ENCODE data around the gene DNAJB1. TPM values are rescaled to one million over a fixed set of nuclear protein-coding genes. Genes with fewer than 3 reads are reported as not detected.

Gene DNAJB1
- total and polyA plus RNA-seq, 2 experiments from 2014 or later: 43.2 to 53.3 TPM

DNA sequence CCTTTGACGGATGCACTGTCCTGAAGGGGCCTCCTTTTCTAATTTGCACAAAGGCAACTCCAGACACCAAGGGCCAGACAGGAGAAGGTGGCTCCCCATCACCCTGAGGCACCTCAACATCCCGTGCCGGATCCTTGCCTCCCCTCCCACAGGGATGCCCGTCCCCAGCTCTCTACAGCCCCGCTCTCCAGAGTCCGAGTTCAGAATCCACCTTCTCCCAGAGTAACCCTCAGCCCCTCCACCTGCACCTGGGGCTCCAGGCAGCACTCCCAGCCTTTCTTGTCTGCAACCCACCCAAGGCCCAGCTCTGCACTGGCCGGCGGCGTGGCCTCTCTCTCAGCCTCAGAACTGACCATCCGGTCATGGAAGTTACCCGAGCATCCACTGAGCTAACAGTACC, 48.9 kb upstream of the DNAJB1 start (continued):
- TF ChIP-seq, protein P1, sequence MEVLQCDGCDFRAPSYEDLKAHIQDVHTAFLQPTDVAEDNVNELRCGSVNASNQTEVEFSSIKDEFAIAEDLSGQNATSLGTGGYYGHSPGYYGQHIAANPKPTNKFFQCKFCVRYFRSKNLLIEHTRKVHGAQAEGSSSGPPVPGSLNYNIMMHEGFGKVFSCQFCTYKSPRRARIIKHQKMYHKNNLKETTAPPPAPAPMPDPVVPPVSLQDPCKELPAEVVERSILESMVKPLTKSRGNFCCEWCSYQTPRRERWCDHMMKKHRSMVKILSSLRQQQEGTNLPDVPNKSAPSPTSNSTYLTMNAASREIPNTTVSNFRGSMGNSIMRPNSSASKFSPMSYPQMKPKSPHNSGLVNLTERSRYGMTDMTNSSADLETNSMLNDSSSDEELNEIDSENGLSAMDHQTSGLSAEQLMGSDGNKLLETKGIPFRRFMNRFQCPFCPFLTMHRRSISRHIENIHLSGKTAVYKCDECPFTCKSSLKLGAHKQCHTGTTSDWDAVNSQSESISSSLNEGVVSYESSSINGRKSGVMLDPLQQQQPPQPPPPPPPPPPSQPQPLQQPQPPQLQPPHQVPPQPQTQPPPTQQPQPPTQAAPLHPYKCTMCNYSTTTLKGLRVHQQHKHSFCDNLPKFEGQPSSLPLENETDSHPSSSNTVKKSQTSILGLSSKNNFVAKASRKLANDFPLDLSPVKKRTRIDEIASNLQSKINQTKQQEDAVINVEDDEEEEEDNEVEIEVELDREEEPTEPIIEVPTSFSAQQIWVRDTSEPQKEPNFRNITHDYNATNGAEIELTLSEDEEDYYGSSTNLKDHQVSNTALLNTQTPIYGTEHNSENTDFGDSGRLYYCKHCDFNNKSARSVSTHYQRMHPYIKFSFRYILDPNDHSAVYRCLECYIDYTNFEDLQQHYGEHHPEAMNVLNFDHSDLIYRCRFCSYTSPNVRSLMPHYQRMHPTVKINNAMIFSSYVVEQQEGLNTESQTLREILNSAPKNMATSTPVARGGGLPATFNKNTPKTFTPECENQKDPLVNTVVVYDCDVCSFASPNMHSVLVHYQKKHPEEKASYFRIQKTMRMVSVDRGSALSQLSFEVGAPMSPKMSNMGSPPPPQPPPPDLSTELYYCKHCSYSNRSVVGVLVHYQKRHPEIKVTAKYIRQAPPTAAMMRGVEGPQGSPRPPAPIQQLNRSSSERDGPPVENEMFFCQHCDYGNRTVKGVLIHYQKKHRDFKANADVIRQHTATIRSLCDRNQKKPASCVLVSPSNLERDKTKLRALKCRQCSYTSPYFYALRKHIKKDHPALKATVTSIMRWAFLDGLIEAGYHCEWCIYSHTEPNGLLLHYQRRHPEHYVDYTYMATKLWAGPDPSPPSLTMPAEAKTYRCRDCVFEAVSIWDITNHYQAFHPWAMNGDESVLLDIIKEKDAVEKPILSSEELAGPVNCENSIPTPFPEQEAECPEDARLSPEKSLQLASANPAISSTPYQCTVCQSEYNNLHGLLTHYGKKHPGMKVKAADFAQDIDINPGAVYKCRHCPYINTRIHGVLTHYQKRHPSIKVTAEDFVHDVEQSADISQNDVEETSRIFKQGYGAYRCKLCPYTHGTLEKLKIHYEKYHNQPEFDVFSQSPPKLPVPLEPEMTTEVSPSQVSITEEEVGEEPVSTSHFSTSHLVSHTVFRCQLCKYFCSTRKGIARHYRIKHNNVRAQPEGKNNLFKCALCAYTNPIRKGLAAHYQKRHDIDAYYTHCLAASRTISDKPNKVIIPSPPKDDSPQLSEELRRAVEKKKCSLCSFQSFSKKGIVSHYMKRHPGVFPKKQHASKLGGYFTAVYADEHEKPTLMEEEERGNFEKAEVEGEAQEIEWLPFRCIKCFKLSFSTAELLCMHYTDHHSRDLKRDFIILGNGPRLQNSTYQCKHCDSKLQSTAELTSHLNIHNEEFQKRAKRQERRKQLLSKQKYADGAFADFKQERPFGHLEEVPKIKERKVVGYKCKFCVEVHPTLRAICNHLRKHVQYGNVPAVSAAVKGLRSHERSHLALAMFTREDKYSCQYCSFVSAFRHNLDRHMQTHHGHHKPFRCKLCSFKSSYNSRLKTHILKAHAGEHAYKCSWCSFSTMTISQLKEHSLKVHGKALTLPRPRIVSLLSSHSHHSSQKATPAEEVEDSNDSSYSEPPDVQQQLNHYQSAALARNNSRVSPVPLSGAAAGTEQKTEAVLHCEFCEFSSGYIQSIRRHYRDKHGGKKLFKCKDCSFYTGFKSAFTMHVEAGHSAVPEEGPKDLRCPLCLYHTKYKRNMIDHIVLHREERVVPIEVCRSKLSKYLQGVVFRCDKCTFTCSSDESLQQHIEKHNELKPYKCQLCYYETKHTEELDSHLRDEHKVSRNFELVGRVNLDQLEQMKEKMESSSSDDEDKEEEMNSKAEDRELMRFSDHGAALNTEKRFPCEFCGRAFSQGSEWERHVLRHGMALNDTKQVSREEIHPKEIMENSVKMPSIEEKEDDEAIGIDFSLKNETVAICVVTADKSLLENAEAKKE (CRISPR knock-in tag; IDR thresholded peaks at IDR 0.05): no peak

DNA sequence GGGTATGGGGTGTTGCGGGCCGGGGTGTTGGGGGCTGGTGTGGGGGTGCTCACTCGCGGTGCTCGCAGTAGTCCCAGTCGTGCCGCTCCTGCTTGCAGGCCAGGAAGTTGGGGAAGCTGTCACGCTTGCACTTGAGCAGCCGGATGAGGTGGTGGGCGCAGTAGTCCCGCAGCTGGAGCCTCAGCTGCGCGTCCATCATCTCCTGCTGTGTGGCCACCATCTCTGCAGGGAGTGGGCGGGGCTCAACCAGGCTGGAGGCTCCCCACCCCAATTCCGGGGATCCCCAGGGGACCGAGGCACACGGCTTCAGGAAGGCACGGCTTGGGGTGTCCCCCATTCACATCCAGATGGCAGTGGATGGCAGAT, 48.5 kb upstream of the DNAJB1 start:
- Histone ChIP-seq H3K4me1 (ENCODE audit: insufficient read depth) (peaks cover 26% of the 10 kb centered on the region), H3K27ac (ENCODE audit: low read depth) (no peak overlapping the region), H3K4me3 (no peak overlapping the region), H3K27me3 (ENCODE audit: insufficient read depth) (no peaks in the 10 kb centered on the region), H3K79me2 (replicated peaks; ENCODE audit: insufficient read depth) (peaks cover 23% of the 10 kb centered on the region), H2AFZ (no peak overlapping the region), H3K9me2 (ENCODE audit: insufficient read depth) (no peaks in the 10 kb centered on the region), H3F3A (replicated peaks; ENCODE audit: low read depth) (peaks cover 14% of the 10 kb centered on the region; the same call in 1 of the 2 replicates), H3K36me3 (ENCODE audit: insufficient read depth) (no peaks in the 10 kb centered on the region; the same call in 1 of the 2 replicates), H3K4me2 (no peak overlapping the region), H4K20me1 (replicated peaks; ENCODE audit: insufficient read depth) (peaks cover 3% of the 10 kb centered on the region)
- H3K27ac Mint-ChIP-seq: no peak overlapping the region
- peaks cover 8% of the 10 kb centered on the region for H3K27me3 Mint-ChIP-seq (ENCODE audit: insufficient read depth, low read depth, poor library complexity)
- H3K4me3 Mint-ChIP-seq: no peak overlapping the region
- DNase-seq (ENCODE audit: low spot score) (no peak), ATAC-seq (no peak)
- H3K4me1 Mint-ChIP-seq: peaks cover 31% of the 10 kb centered on the region
- H3K36me3 Mint-ChIP-seq (ENCODE audit: low read depth): peaks cover 12% of the 10 kb centered on the region
- TF ChIP-seq ZNF331 (CRISPR knock-in tag; IDR thresholded peaks at IDR 0.05; ENCODE audit: low read depth): no peak
- H3K9me3 Mint-ChIP-seq: no peaks in the 10 kb centered on the region; the same call in 1 of the 3 replicates

Measured in GM23338 (cell line).